Spleen (tissue), 11 donors: ENCODE results near the gene TLNRD1. TPM values are rescaled to one million over a fixed set of nuclear protein-coding genes. Genes with fewer than 3 reads are reported as not detected.
A peak's percentile ranks its signal among the peaks of the same experiment; 100 is the strongest.

Experiments
- DNase-seq: peaks from one replicate; pipeline ENCODE4 v3.0.0-alpha.2; 2020
- H3K27ac ChIP-seq, 8 donors: fragments of 200-600 bp; sonication (generic) in 7 of 8; 1 replicate in 4 of 8; 2 replicates in 4 of 8; pipeline versions ENCODE4 v1.5.0 to v1.8.0; 2016 to 2021; ENCODE audit warnings: inconsistent platforms in 4 of 8, mild to moderate bottlenecking in 4 of 8, moderate library complexity in 1 of 8
- H3K27me3 ChIP-seq, 7 donors: fragments of 200-600 bp; sonication (generic) in 6 of 7; replicated peaks in 1 of 7; 1 replicate in 4 of 7; 2 replicates in 3 of 7; pipeline versions ENCODE4 v1.5.0 to v1.8.0; 2016 to 2021; ENCODE audit warnings: inconsistent platforms in 3 of 7, mild to moderate bottlenecking in 1 of 7
- H3K36me3 ChIP-seq, 6 donors: fragments of 200-600 bp; sonication (generic) in 5 of 6; 1 replicate in 4 of 6; 2 replicates in 2 of 6; pipeline versions ENCODE4 v1.5.0 to v1.8.0; 2016 to 2021; ENCODE audit warnings: inconsistent platforms in 2 of 6
- H3K4me1 ChIP-seq, 6 donors: fragments of 200-600 bp; sonication (generic) in 5 of 6; 1 replicate in 3 of 6; 2 replicates in 3 of 6; pipeline versions ENCODE4 v1.5.0 to v1.8.0; 2016 to 2021; ENCODE audit warnings: inconsistent platforms in 3 of 6
- H3K4me3 ChIP-seq, 8 donors: fragments of 200-600 bp; sonication (generic) in 7 of 8; 1 replicate in 4 of 8; 2 replicates in 4 of 8; pipeline versions ENCODE4 v1.5.0 to v1.8.0; 2016 to 2021; ENCODE audit warnings: inconsistent platforms in 4 of 8, mild to moderate bottlenecking in 4 of 8, moderate library complexity in 2 of 8
- H3K9me3 ChIP-seq, 8 donors: fragments of 200-600 bp; sonication (generic) in 7 of 8; 1 replicate in 4 of 8; 2 replicates in 4 of 8; pipeline versions ENCODE4 v1.5.0 to v1.8.0; 2016 to 2021; ENCODE audit warnings: inconsistent platforms in 4 of 8
- CTCF ChIP-seq, 11 experiments: fragments of 200-600 bp in 7 of 11; fragments of 450-650 bp in 4 of 11; sonication (generic) in 4 of 11; IDR thresholded peaks in 8 of 11; conservative IDR thresholded peaks in 3 of 11; 1 replicate in 7 of 11; 2 replicates in 4 of 11; pipeline versions ENCODE4 v1.4.0 to v1.8.0; 2016 to 2021; ENCODE audit warnings: antibody characterized with exemption in 11 of 11, inconsistent platforms in 4 of 11, mild to moderate bottlenecking in 1 of 11
- POLR2A ChIP-seq, 3 donors: fragments of 450-650 bp; IDR thresholded peaks; one replicate each; pipeline ENCODE4 v1.5.1; 2017; ENCODE audit warnings: antibody characterized with exemption in 3 of 3, mild to moderate bottlenecking in 1 of 3
- POLR2AphosphoS5 ChIP-seq, 3 donors: sonication (generic); formaldehyde crosslinking; IDR thresholded peaks; one replicate each; pipeline ENCODE4 v1.5.1; 2017; ENCODE audit warnings: antibody characterized with exemption in 3 of 3
- WGBS, 5 donors: extraction: QIAGEN DNeasy Blood & Tissue Kit in 3 of 5; methylation state at CpG; one replicate each; pipeline versions ENCODE4 v1.1.5 to v1.1.7; 2013 to 2018; 5-methylcytosine and 5-hydroxymethylcytosine counted together
- intact Hi-C: fragments of 100-400 bp; cut with DNase I; formaldehyde crosslinking; loops from one replicate; pipeline ENCODE4 v1.15.0; 2023; ENCODE audit warnings: low total_unique reads
- polyA plus RNA-seq, 3 donors: library from polyadenylated mRNA; stranded (reverse); fragments of 200-250 nt; gene quantifications; one replicate each; pipeline ENCODE4 v1.2.1, GENCODE V29; 2013
- total RNA-seq, 7 donors: library from RNA; depleted of rRNA in 3 of 7; stranded (reverse); fragments of >200 nt in 3 of 7; fragmentation: NEBNext Ultra II Directional in 4 of 7; extraction: Animal tissue kit (Norgen Biotek cat#: 25700) in 4 of 7; gene quantifications; one replicate each; pipeline versions ENCODE4 v1.1.0 to v1.2.1, GENCODE V29; 2016 to 2021
- donor health status: healthy with polysubstance abuse.
- donor health status: DM: no; HTN: no; CAD: no; lungs with moderate emphysema.
- donor health status: DM: no; HTN: no; CAD: no.
- donor health status: Bipolar disorder and iron deficiency.
- donor health status: healthy.
- donor health status: DM: no; HTN: no; CAD: no.
- donor health status: DM: yes; HTN: yes; CAD: no.

The TLNRD1 gene
- total and polyA plus RNA-seq, 10 donors: 6.2 to 53.3 (median 30.7) TPM

GRCh38 chr15:80990955-80991354 lies 9.8 kb upstream of the TLNRD1 start:
- H3K4me1 ChIP-seq: peaks cover 23 to 57% (median 48%) of the 10 kb centered on the region in 6 donors
- intact Hi-C loops: loop anchor here (10.0 kb wide), 1 partner anchor 114 kb away; no protein-coding TSS in a partner anchor
- H3K4me3 ChIP-seq: no peak overlapping the region
- H3K27ac ChIP-seq: peak overlapping the region in 3 of 8 donors; percentile 28 to 95 (median 90)
- no peak for DNase-seq
- no peaks in the 10 kb centered on the region for H3K9me3 ChIP-seq
- H3K27me3 ChIP-seq: no peaks in the 10 kb centered on the region
- no peaks in the 10 kb centered on the region for H3K36me3 ChIP-seq
- 74 to 92% (median 83%) methylated on average over 1 of the region's 1 CpG for WGBS, 5 donors
- no peak for TF ChIP-seq POLR2A (IDR thresholded peaks at IDR 0.05)
- no peak for TF ChIP-seq POLR2AphosphoS5 (IDR thresholded peaks at IDR 0.05)
- no peak for TF ChIP-seq CTCF (IDR thresholded peaks at IDR 0.05 in 8 of 11, conservative IDR thresholded peaks at IDR 0.05 in 3 of 11)

- Histone ChIP-seq H3K27ac (peak overlapping the region in 3 of 8 donors; percentile 12 to 95 (median 28)), H3K9me3 (peaks cover 0 to 3% (median 1%) of the 10 kb centered on the region in 8 donors), H3K4me3 (no peak overlapping the region), H3K27me3 (no peaks in the 10 kb centered on the region), H3K36me3 (no peaks in the 10 kb centered on the region), H3K4me1 (peaks cover 21 to 53% (median 44%) of the 10 kb centered on the region in 6 donors)
- DNase-seq: no peak
- intact Hi-C loops: loop anchor here (10.0 kb wide), 1 partner anchor 113 kb away; no protein-coding TSS in a partner anchor
- WGBS, 5 donors: 55 to 63% (median 57%) methylated on average over 5 of the region's 5 CpGs
- TF ChIP-seq POLR2AphosphoS5 (IDR thresholded peaks at IDR 0.05): no peak
- no peak for TF ChIP-seq POLR2A (IDR thresholded peaks at IDR 0.05)
- no peak for TF ChIP-seq CTCF (IDR thresholded peaks at IDR 0.05 in 8 of 11, conservative IDR thresholded peaks at IDR 0.05 in 3 of 11)
Measured at GRCh38 chr15:80991421-80991820, 9.3 kb upstream of the TLNRD1 start.

GRCh38 chr15:80992006-80992405 lies 8.7 kb upstream of the TLNRD1 start:
- intact Hi-C loops: loop anchor here (10.0 kb wide), 1 partner anchor 113 kb away; no protein-coding TSS in a partner anchor
- TF ChIP-seq CTCF (IDR thresholded peaks at IDR 0.05 in 8 of 11, conservative IDR thresholded peaks at IDR 0.05 in 3 of 11) (no peak), POLR2A (IDR thresholded peaks at IDR 0.05) (no peak), POLR2AphosphoS5 (IDR thresholded peaks at IDR 0.05) (no peak)

GRCh38 chr15:80992441-80992840 lies 8.3 kb upstream of the TLNRD1 start:
- Histone ChIP-seq H3K4me1 (peaks cover 18 to 42% (median 33%) of the 10 kb centered on the region in 6 donors), H3K27ac (no peak overlapping the region), H3K9me3 (peaks cover 0 to 6% (median 2%) of the 10 kb centered on the region in 8 donors), H3K36me3 (no peaks in the 10 kb centered on the region), H3K4me3 (no peak overlapping the region), H3K27me3 (no peaks in the 10 kb centered on the region)
- WGBS, 5 donors: 85 to 96% (median 93%) methylated on average over 1 of the region's 1 CpG
- no peak for TF ChIP-seq POLR2AphosphoS5 (IDR thresholded peaks at IDR 0.05)
- no peak for TF ChIP-seq CTCF (IDR thresholded peaks at IDR 0.05 in 8 of 11, conservative IDR thresholded peaks at IDR 0.05 in 3 of 11)
- TF ChIP-seq POLR2A (IDR thresholded peaks at IDR 0.05): no peak
- no peak for DNase-seq
- intact Hi-C loops: loop anchor here (10.0 kb wide), 1 partner anchor 112 kb away; no protein-coding TSS in a partner anchor

More at GRCh38 chr15:80992006-80992405, 8.7 kb upstream of the TLNRD1 start:
- Histone ChIP-seq H3K27ac (peak overlapping the region in 1 of 8 donors; percentile 95), H3K36me3 (no peaks in the 10 kb centered on the region), H3K27me3 (no peaks in the 10 kb centered on the region), H3K4me3 (no peak overlapping the region), H3K4me1 (peaks cover 18 to 47% (median 38%) of the 10 kb centered on the region in 6 donors), H3K9me3 (peaks cover 0 to 6% (median 2%) of the 10 kb centered on the region in 8 donors)
- no peak for DNase-seq
- 60 to 81% (median 67%) methylated on average over 4 of the region's 4 CpGs for WGBS, 5 donors
